ENCODE measurements around the gene LMF1. TPM values are rescaled to one million over a fixed set of nuclear protein-coding genes. Genes with fewer than 3 reads are reported as not detected.
A peak's percentile ranks its signal among the peaks of the same experiment; 100 is the strongest.
"Not testable (repeated sequence)": the region's sequence is repeated elsewhere in the genome, so short reads cannot be mapped to it uniquely, and the experiment has no call there.

Gene LMF1
- total RNA-seq, 1 donor from 2014 or later = 31.3 TPM

DNA sequence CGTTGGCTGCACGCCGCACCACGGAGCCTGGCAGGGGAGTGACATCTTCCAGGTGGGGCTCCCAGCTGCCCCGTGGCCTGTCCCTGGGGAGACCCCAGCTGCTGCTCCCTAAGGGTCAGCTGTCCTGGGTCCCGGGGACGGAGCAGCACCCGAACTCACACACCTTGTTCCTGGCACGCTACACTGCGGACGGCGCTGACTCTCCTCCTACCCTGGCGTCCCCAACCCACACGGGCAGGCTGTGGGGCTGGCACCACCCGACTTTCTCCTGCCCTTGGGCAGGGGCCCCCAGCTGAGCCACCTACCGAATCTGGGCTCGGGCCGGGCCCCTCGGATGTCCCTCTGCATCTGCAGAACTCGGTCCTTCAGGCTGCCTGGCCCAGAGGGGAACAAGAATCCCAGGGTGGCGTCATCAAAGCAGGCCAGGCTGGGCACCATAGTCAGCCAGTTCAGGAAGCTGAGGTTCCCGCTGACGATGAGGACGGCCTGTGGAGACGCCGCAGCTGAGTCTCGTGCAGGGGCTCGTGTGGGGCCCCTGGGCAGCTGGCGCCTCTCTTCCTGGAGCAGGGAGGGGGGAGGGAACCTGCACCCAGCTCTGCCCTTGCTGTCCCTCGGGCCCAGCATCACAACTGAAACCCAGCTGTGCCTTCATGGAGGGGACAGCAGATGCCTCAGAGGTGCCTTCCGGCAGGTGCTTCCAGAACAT, 99.8 kb downstream of the LMF1 start:
- intact Hi-C loops (cut with DNase I) = no loop called here
- ATAC-seq (no peak), DNase-seq (ENCODE audit: low spot score) (no peak)

DNA sequence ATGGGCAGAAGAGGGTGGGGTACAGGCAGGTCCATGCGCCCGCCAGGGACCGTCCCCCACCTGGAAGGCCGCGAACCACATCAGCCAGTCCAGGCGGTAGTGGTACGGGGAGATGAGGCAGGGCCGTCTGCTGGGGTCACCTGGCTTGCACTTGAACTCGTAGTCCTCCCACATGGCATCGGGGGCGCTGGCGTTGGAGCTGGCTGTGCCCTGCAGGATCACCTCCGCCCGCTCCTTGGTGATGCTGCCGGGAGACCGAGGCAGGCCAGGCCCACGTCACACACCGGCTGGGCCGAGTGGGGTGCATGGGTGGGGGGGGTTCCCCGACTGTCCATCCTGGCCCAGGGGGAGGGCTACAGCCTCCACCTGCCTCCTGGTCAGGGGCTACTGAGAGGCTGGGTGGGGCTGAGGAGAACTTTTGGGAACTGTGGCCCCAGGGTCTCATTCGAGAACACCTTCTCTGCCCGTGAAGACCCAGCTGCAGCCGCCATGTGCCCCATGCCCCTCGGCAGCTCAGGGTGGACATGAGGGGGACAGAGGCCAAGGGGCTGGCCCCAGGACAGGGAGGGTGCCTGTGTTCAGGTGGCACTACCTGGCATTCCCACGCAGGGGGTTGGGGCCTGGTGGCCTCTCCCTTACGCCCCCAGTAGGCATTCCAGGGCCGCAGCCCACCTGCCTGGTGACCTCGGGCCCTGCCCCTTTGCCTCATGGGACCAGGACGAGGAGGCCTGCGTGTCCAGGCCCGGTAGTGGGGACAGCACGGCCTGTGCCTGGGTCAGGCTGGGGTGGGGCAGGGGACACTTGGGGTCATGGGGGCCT, 100.8 kb downstream of the LMF1 start:
- ATAC-seq (no peak), DNase-seq (ENCODE audit: low spot score) (no peak)
- intact Hi-C loops (cut with DNase I) = no loop called here

- intact Hi-C loops (cut with DNase I) = no loop called here
- DNase-seq (ENCODE audit: low spot score) (no peak), ATAC-seq (no peak)
Measured at GRCh38 chr16:868846-869822, 101.7 kb downstream of the LMF1 start.

- DNase-seq (ENCODE audit: low spot score) (no peak), ATAC-seq (no peak)
- intact Hi-C loops (cut with DNase I) = no loop called here
Measured at GRCh38 chr16:868386-868755, 102.4 kb downstream of the LMF1 start.

DNA sequence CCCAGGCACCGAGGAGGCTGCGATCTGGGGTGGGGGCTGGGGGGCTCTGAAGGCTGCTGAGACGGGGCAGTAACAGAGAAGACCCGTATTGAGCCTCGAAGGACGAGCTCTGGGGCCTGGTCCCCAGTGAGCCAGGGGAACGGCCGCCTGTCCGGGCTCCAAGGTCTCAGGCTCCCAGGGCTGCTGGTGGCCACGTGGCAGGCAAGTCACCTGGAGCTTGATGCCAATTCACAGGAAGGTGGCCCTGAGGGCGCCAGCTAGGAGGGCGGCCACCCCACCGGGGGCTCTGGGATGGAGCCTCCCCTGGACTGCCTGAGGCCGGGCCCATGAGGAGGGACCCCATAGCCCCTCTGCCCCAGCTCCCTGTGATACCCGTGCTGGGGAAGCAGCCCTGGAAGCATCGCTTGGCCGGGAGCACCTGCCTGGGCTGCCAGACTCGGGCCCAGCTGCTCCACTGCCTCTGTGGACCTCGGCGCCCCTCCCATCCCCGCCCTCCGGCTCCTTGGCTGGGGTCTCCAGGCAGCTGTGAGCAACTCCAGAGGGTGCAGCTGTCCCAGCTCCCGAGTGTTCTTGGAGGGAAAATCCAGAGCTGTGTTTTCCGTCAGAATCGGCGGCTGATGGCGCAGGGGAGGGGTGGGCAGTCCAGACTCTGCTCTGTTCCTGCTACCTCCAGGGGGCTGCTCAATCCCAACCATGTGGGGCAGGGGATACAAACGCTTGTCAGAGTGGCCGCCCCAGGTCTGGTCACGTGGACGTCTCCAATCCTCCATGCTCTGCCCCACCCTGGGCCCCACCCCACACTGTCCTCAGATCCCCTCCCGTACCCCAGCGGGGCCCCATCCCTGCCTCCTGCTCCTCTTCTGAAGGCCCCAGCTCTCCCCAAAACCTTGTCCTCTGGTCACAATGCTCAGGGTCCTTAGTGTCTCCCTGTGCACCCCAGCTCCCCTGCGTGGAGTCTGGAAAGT, 103.1 kb downstream of the LMF1 start:
- DNase-seq (ENCODE audit: low spot score) (no peak), ATAC-seq (no peak)
- intact Hi-C loops (cut with DNase I) = loop anchor here (2.0 kb wide), 1 partner anchor 39 kb away; no protein-coding TSS in a partner anchor

DNA sequence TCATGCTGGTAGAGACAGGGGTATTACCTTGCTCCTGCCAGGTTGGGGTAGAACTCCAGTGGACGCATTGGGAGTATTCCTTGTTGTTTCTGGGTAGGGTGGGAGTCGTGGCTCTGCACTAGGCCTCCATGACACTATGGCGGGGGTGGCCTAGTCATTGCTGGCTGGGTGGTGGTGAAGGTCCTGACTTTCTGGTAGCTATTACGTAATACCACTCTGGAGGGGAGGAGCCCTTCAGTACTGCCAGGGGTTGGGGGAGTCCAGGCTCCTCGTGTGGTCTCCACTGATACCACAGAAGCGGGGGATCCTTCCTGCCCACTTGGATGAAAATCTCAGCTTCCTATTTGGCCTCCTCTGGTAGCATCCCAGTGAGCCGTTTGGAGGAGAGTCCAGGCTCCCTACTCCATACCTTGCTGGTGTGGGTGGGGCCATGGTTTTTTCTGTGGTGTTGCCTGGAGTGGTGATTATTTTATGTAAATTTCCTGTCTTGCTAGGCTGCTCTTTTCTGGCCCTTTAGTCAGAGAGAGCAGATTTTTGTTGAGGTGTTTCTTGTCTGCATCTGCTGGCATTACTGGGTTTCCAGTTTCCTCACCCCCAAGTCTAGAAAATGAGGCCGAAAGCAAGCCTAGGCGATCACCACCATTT, 104.4 kb downstream of the LMF1 start:
- DNase-seq (ENCODE audit: low spot score) (no peak), ATAC-seq (no peak)
- intact Hi-C loops (cut with DNase I) = loop anchor here (2.0 kb wide), 1 partner anchor 40 kb away; no protein-coding TSS in a partner anchor

- ATAC-seq (no peak), DNase-seq (ENCODE audit: low spot score) (no peak)
- intact Hi-C loops (cut with DNase I) = no loop called here
Measured at GRCh38 chr16:865026-865425, 105.8 kb downstream of the LMF1 start.

DNA sequence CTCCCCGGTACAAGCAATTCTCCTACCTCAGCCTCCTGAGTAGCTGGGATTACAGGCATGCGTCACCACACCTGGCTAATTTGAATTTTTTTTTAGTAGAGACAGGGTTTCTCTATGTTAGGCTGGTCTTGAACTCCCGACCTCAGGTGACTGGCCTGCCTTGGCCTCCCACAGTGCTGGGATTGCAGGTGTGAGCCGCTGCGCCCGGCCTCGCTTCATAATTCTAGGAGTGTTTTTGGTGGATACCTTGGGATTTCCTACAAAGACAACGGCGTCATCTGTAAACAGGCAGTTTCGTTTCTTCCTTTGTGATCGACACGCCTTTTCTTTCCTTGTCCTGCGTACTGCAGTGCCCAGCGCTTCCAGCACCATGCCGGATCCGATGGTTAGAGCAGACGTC, 109.3 kb downstream of the LMF1 start:
- no peak for DNase-seq (ENCODE audit: low spot score)
- intact Hi-C loops (cut with DNase I) = no loop called here
- ATAC-seq = no peak

GRCh38 chr16:860891-861290, 109.9 kb downstream of the LMF1 start:
- no peak for ATAC-seq
- no peak for DNase-seq (ENCODE audit: low spot score)
- intact Hi-C loops (cut with DNase I) = no loop called here

DNA sequence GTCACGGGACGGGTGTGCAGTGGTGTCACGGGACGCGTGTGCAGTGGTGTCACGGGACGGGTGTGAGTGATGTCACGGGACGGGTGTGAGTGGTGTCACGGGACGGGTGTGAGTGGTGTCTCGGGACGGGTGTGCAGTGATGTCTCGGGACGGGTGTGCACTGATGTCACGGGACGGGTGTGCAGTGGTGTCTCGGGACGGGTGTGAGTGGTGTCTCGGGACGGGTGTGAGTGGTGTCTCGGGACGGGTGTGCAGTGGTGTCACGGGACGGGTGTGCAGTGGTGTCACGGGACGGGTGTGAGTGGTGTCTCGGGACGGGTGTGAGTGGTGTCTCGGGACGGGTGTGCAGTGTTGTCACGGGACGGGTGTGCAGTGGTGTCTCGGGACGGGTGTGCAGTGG, 111.8 kb downstream of the LMF1 start:
- ATAC-seq; DNase-seq (ENCODE audit: low spot score); intact Hi-C loops (cut with DNase I): not testable (repeated sequence)

DNA sequence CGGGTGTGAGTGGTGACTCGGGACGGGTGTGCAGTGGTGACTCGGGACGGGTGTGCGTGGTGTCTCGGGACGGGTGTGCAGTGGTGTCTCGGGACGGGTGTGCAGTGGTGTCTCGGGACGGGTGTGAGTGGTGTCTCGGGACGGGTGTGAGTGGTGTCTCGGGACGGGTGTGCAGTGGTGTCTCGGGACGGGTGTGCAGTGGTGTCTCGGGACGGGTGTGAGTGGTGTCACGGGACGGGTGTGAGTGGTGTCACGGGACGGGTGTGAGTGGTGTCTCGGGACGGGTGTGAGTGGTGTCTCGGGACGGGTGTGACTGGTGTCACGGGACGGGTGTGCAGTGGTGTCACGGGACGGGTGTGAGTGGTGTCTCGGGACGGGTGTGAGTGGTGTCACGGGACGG, 112.3 kb downstream of the LMF1 start:
- ATAC-seq; intact Hi-C loops (cut with DNase I); DNase-seq (ENCODE audit: low spot score): not testable (repeated sequence)

GRCh38 chr16:856811-857210, 114.0 kb downstream of the LMF1 start:
- intact Hi-C loops (cut with DNase I) = no loop called here
- ATAC-seq (no peak), DNase-seq (ENCODE audit: low spot score) (no peak)

- no peak for DNase-seq (ENCODE audit: low spot score)
- intact Hi-C loops (cut with DNase I) = no loop called here
- ATAC-seq = no peak
Measured at GRCh38 chr16:856101-856500, 114.7 kb downstream of the LMF1 start.

DNA sequence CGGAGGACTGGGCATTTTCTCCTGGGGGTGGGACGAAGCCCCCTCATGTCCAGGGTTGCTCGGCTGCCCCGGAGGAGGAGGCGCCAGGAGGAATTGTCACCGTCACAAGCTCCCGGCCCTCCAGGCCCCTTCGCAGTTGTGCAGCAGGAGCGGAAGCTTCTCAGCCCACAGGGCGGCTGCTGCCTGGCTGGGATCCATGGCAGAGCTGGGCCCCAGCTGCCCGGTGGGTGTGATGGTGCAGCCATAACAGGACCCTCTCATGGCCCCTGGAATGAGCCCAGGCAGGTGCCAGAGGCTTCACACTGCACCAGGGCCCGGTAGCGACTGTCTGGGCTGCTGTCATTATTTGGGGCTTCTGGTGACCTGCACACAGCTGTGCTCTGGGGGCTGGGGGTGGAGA, 115.3 kb downstream of the LMF1 start:
- intact Hi-C loops (cut with DNase I) = no loop called here
- no peak for DNase-seq (ENCODE audit: low spot score)
- ATAC-seq = no peak

DNA sequence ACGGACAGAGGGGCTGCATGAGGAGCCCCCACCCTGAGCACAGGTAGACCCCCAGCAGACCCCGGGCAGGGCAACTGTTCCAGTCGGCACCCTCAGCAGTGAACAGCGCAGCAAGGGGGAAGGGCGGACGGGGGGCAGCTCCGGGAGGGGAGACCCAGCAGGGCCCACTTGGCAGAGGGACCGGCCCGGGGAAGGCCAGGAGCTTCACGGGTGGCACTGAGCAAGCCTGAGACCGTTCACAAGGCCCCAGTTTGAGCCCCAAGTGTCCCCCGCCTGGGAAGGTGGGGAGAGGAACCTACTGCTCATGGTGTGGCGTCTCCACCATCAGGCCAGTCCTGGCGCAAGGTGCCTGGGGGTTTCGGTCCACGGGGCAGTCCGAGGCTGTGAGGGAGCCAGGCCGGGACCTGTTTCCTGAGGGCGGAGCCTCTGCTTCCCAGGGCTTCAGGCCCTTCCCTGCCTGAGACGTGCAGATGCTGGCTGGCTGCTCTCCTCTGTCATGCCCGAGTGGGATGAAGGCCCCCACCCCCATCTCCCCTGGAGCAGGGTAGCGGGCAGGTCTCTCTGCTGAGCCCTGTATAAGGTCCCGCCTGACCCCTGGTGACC, 115.9 kb downstream of the LMF1 start:
- intact Hi-C loops (cut with DNase I) = no loop called here
- DNase-seq (ENCODE audit: low spot score) = no peak
- peak; percentile 19 for ATAC-seq

- intact Hi-C loops (cut with DNase I) = no loop called here
- ATAC-seq (no peak), DNase-seq (ENCODE audit: low spot score) (no peak)
Measured at GRCh38 chr16:853981-854807, 116.6 kb downstream of the LMF1 start.

- ATAC-seq = no peak
- intact Hi-C loops (cut with DNase I) = no loop called here
- no peak for DNase-seq (ENCODE audit: low spot score)
Measured at GRCh38 chr16:853306-853705, 117.5 kb downstream of the LMF1 start.
